ENCODE results near the gene TMEM154. TPM values are rescaled to one million over a fixed set of nuclear protein-coding genes. Genes with fewer than 3 reads are reported as not detected.

Gene TMEM154
- total RNA-seq, 1 experiment from 2014 or later = 34.5 TPM

- Histone ChIP-seq H3K4me2 (no peak overlapping the region), H2AFZ (no peak overlapping the region), H3K27me3 (ENCODE audit: insufficient read depth, low read depth) (no peaks in the 10 kb centered on the region), H4K20me1 (ENCODE audit: insufficient read depth) (no peaks in the 10 kb centered on the region), H3K27ac (no peak overlapping the region), H3K9me3 (ENCODE audit: insufficient read depth, low read depth) (no peaks in the 10 kb centered on the region), H3K4me3 (no peak overlapping the region), H3K79me2 (ENCODE audit: low read depth) (no peaks in the 10 kb centered on the region), H3K36me3 (ENCODE audit: low read depth) (no peaks in the 10 kb centered on the region), H3K9me2 (ENCODE audit: insufficient read depth) (no peaks in the 10 kb centered on the region), H3F3A (ENCODE audit: insufficient read depth, low read depth) (no peaks in the 10 kb centered on the region), H3K4me1 (replicated peaks; ENCODE audit: insufficient read depth) (no peaks in the 10 kb centered on the region)
- DNase-seq = no peak
- intact Hi-C loops (cut with micrococcal nuclease; ENCODE audit: unreplicated experiment) = no loop called here
- no TSS peak for BruUV-seq (replicated peaks)
- TF ChIP-seq EZH2 (IDR thresholded peaks at IDR 0.05; ENCODE audit: low read depth) = no peak
- TF ChIP-seq CTCF (conservative IDR thresholded peaks at IDR 0.05) = no peak
- ChIA-PET POLR2A (ENCODE audit: unreplicated experiment) (no interaction called here), CTCF (no interaction called here)
Measured at GRCh38 chr4:152626790-152627189, 53.0 kb downstream of the TMEM154 start.

GRCh38 chr4:152620915-152621314, 58.9 kb downstream of the TMEM154 start:
- no peak overlapping the region for H3K27ac ChIP-seq
- H3K27me3 ChIP-seq (ENCODE audit: insufficient read depth, low read depth) = no peaks in the 10 kb centered on the region
- no peaks in the 10 kb centered on the region for H3K36me3 ChIP-seq (ENCODE audit: low read depth)
- DNase-seq = no peak
- no peaks in the 10 kb centered on the region for H3K9me3 ChIP-seq (ENCODE audit: insufficient read depth, low read depth)
- H4K20me1 ChIP-seq (ENCODE audit: insufficient read depth) = no peaks in the 10 kb centered on the region
- H3K4me1 ChIP-seq (replicated peaks; ENCODE audit: insufficient read depth) = no peaks in the 10 kb centered on the region; the same call in 1 of the 2 replicates
- no peak for TF ChIP-seq CTCF (conservative IDR thresholded peaks at IDR 0.05)
- TF ChIP-seq EZH2 (IDR thresholded peaks at IDR 0.05; ENCODE audit: low read depth) = no peak
- ChIA-PET POLR2A (ENCODE audit: unreplicated experiment) (no interaction called here), CTCF (interaction anchor here (1.2 kb wide), 1 partner anchor 120 kb away, joined by 3 read pairs; no protein-coding TSS in a partner anchor)
- H2AFZ ChIP-seq = no peak overlapping the region
- no peaks in the 10 kb centered on the region for H3K9me2 ChIP-seq (ENCODE audit: insufficient read depth)
- no peak overlapping the region for H3K4me2 ChIP-seq
- no peak overlapping the region for H3K4me3 ChIP-seq
- H3K79me2 ChIP-seq (ENCODE audit: low read depth) = no peaks in the 10 kb centered on the region
- no peaks in the 10 kb centered on the region for H3F3A ChIP-seq (ENCODE audit: insufficient read depth, low read depth)
- BruUV-seq (replicated peaks) = no TSS peak
- intact Hi-C loops (cut with micrococcal nuclease; ENCODE audit: unreplicated experiment) = no loop called here

- ChIA-PET POLR2A (ENCODE audit: unreplicated experiment) (no interaction called here), CTCF (interaction anchor here (1.2 kb wide), 1 partner anchor 119 kb away, joined by 3 read pairs; no protein-coding TSS in a partner anchor)
- H4K20me1 ChIP-seq (ENCODE audit: insufficient read depth) = no peaks in the 10 kb centered on the region
- no peaks in the 10 kb centered on the region for H3K79me2 ChIP-seq (ENCODE audit: low read depth)
- no peak overlapping the region for H3K27ac ChIP-seq
- H3K36me3 ChIP-seq (ENCODE audit: low read depth) = no peaks in the 10 kb centered on the region
- H2AFZ ChIP-seq = no peak overlapping the region
- TF ChIP-seq EZH2 (IDR thresholded peaks at IDR 0.05; ENCODE audit: low read depth) = no peak
- no peak for TF ChIP-seq CTCF (conservative IDR thresholded peaks at IDR 0.05)
- no peak overlapping the region for H3K4me2 ChIP-seq
- H3F3A ChIP-seq (ENCODE audit: insufficient read depth, low read depth) = no peaks in the 10 kb centered on the region
- no TSS peak for BruUV-seq (replicated peaks)
- H3K4me3 ChIP-seq = no peak overlapping the region
- no peaks in the 10 kb centered on the region for H3K9me2 ChIP-seq (ENCODE audit: insufficient read depth)
- intact Hi-C loops (cut with micrococcal nuclease; ENCODE audit: unreplicated experiment) = no loop called here
- H3K9me3 ChIP-seq (ENCODE audit: insufficient read depth, low read depth) = no peaks in the 10 kb centered on the region
- H3K27me3 ChIP-seq (ENCODE audit: insufficient read depth, low read depth) = no peaks in the 10 kb centered on the region
- no peaks in the 10 kb centered on the region; the same call in 1 of the 2 replicates for H3K4me1 ChIP-seq (replicated peaks; ENCODE audit: insufficient read depth)
- no peak for DNase-seq
Measured at GRCh38 chr4:152620218-152620617, 59.6 kb downstream of the TMEM154 start.
